CD4-positive, alpha-beta memory T cell (primary cell): Measurements from ENCODE around the gene ARHGAP6. TPM values are rescaled to one million over a fixed set of nuclear protein-coding genes. Genes with fewer than 3 reads are reported as not detected.

Experiments
- CTCF ChIA-PET: fragments of 350-600 bp; sonication (Branson Sonifier 250); formaldehyde crosslinking; loops from one replicate; lab custom pipeline; 2021; ENCODE audit warnings: inconsistent platforms; ENCODE audit not compliant: partially characterized antibody; lab: Charles Lee
- POLR2A ChIA-PET: fragments of 350-600 bp; sonication (Branson Sonifier 250); formaldehyde crosslinking; loops from one replicate; lab custom pipeline; 2021; ENCODE audit not compliant: partially characterized antibody; lab: Charles Lee
- DNase-seq, 5 donors: peaks; one replicate each; pipeline versions ENCODE4 v3.0.0 to v3.0.0-alpha.2; 2020 to 2022; ENCODE audit warnings: mixed read lengths in 1 of 5
- H3K27ac ChIP-seq: one replicate; pipeline ENCODE4 v1.7.0; 2013; ENCODE audit warnings: low read depth, low read length
- H3K27me3 ChIP-seq: 2 replicates; pipeline ENCODE4 v1.7.0; 2013; ENCODE audit warnings: mild to moderate bottlenecking, low read length, moderate library complexity; ENCODE audit not compliant: insufficient read depth
- H3K36me3 ChIP-seq: 2 replicates; pipeline ENCODE4 v1.7.0; 2013; ENCODE audit warnings: mild to moderate bottlenecking, low read length, moderate library complexity; ENCODE audit not compliant: insufficient read depth
- H3K4me1 ChIP-seq: 2 replicates; pipeline ENCODE4 v1.7.0; 2013; ENCODE audit warnings: mild to moderate bottlenecking, low read length, moderate library complexity; ENCODE audit not compliant: insufficient read depth
- H3K4me3 ChIP-seq, 2 donors: one replicate each; pipeline ENCODE4 v1.7.0; 2013; ENCODE audit warnings: low read length in 2 of 2, mild to moderate bottlenecking in 1 of 2
- H3K9me3 ChIP-seq, 2 donors: one replicate each; pipeline ENCODE4 v1.7.0; 2013; ENCODE audit warnings: low read length in 2 of 2, control low read depth in 1 of 2; ENCODE audit not compliant: control insufficient read depth in 1 of 2
- H3K27ac Mint-ChIP-seq, 7 donors: one replicate each; pipeline ENCODE4 v1.8.0; 2020 to 2021; ENCODE audit warnings: mixed read lengths in 7 of 7, mild to moderate bottlenecking in 6 of 7, inconsistent platforms in 3 of 7, moderate library complexity in 3 of 7
- H3K27me3 Mint-ChIP-seq, 2 donors: one replicate each; pipeline ENCODE4 v1.8.0; 2020 to 2021; ENCODE audit warnings: mixed read lengths in 2 of 2
- H3K36me3 Mint-ChIP-seq, 2 donors: one replicate each; pipeline ENCODE4 v1.8.0; 2020 to 2021; ENCODE audit warnings: mixed read lengths in 2 of 2, inconsistent platforms in 1 of 2, mild to moderate bottlenecking in 1 of 2
- H3K4me1 Mint-ChIP-seq, 4 donors: one replicate each; pipeline ENCODE4 v1.8.0; 2020 to 2021; ENCODE audit warnings: mixed read lengths in 4 of 4, mild to moderate bottlenecking in 1 of 4
- H3K4me3 Mint-ChIP-seq, 8 donors: one replicate each; pipeline ENCODE4 v1.8.0; 2020 to 2021; ENCODE audit warnings: mixed read lengths in 8 of 8, mild to moderate bottlenecking in 7 of 8, moderate library complexity in 6 of 8, inconsistent platforms in 3 of 8
- H3K9me3 Mint-ChIP-seq, 8 donors: one replicate each; pipeline ENCODE4 v1.8.0; 2020 to 2021; ENCODE audit warnings: mixed read lengths in 8 of 8, mild to moderate bottlenecking in 5 of 8, inconsistent platforms in 3 of 8, moderate library complexity in 1 of 8
- intact Hi-C: fragments of 100-400 bp; cut with micrococcal nuclease; formaldehyde crosslinking; loops from one replicate; pipeline ENCODE4 v1.15.1; 2023
- polyA plus RNA-seq, 2 donors: library from polyadenylated mRNA; unstranded; fragments of 300-500 nt; fragmentation: Illumina TruSeq; gene quantifications; one replicate each; pipeline ENCODE4 v1.2.3, GENCODE V29; 2021
- total RNA-seq, 2 experiments: library from RNA; stranded (reverse); gene quantifications; one replicate each; pipeline ENCODE4 v1.2.3, GENCODE V29; 2021

ARHGAP6 gene
- total and polyA plus RNA-seq, 4 experiments from 2014 or later, result not detected

GRCh38 chrX:11210415-11210801, 455.3 kb downstream of the ARHGAP6 start:
- H3K9me3 ChIP-seq, result no peaks in the 10 kb centered on the region
- no peaks in the 10 kb centered on the region for H3K4me1 ChIP-seq
- no peaks in the 10 kb centered on the region for H3K36me3 ChIP-seq
- Mint-ChIP-seq H3K9me3 (no peaks in the 10 kb centered on the region), H3K4me3 (no peak overlapping the region), H3K27ac (no peak overlapping the region), H3K27me3 (no peaks in the 10 kb centered on the region), H3K4me1 (no peaks in the 10 kb centered on the region), H3K36me3 (no peaks in the 10 kb centered on the region)
- H3K4me3 ChIP-seq, result no peak overlapping the region
- ChIA-PET CTCF (no interaction called here), POLR2A (no interaction called here)
- no peak for DNase-seq
- H3K27me3 ChIP-seq, result no peaks in the 10 kb centered on the region
- intact Hi-C loops, result no loop called here
- no peak overlapping the region for H3K27ac ChIP-seq

DNA sequence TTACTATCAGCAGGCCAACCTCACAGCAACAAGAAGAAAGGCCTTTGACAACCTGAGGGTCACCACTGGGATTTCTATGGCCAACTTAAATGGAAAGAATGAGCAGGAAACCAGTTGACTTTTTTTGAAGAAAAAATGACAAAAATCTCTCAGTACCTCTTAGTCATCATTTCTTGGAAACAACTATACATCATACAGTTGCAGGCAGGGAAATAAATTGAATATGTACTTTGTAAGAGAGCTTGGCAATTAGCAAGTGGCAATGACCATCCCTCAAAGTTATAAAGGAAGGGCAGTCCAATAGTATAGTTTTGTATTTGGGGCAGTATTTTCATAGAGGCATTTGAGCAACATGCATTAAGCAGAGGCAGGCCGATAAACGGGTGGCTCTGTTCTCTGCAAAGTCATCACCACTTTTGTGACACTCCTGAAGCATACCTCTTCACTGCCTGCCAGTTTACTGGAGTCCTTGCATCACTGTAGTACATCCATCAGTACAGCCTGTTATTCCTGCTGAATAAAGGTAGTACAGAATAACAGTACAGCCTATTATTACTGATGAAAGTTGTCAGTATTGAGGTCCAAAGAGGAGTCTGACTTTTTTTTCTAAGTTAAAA, 455.8 kb downstream of the ARHGAP6 start:
- Histone ChIP-seq H3K4me1 (no peaks in the 10 kb centered on the region), H3K4me3 (no peak overlapping the region), H3K9me3 (no peaks in the 10 kb centered on the region), H3K36me3 (no peaks in the 10 kb centered on the region), H3K27me3 (no peaks in the 10 kb centered on the region), H3K27ac (no peak overlapping the region)
- no peak overlapping the region for H3K4me3 Mint-ChIP-seq
- H3K27me3 Mint-ChIP-seq, result no peaks in the 10 kb centered on the region
- intact Hi-C loops, result no loop called here
- H3K4me1 Mint-ChIP-seq, result no peaks in the 10 kb centered on the region
- ChIA-PET CTCF (no interaction called here), POLR2A (no interaction called here)
- DNase-seq, result no peak
- H3K9me3 Mint-ChIP-seq, result no peaks in the 10 kb centered on the region
- no peaks in the 10 kb centered on the region for H3K36me3 Mint-ChIP-seq
- no peak overlapping the region for H3K27ac Mint-ChIP-seq

DNA sequence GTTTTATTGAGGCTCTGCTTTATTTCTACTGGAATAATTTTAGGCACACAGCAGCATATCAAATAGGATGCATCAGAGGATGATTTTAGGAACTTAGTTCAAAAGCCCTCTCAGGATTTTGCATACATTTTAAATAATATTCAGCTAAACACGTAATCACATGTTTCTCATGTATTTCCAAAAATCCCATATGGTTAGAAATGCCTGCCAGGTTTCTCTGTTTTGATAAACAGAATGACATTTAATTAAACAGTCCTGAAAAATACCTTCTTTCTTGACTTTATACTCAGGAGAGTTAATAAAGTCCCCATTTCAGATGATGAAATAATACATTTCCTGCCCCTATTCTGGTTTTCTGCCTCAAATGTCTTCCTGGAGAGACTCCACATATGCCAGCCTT, 459.0 kb downstream of the ARHGAP6 start:
- intact Hi-C loops, result no loop called here

GRCh38 chrX:11205796-11206195, 459.9 kb downstream of the ARHGAP6 start:
- Histone ChIP-seq H3K9me3 (no peaks in the 10 kb centered on the region), H3K36me3 (no peaks in the 10 kb centered on the region), H3K4me3 (no peak overlapping the region), H3K27me3 (no peaks in the 10 kb centered on the region), H3K27ac (no peak overlapping the region), H3K4me1 (no peaks in the 10 kb centered on the region)
- Mint-ChIP-seq H3K27ac (no peak overlapping the region), H3K4me1 (no peaks in the 10 kb centered on the region), H3K9me3 (no peaks in the 10 kb centered on the region), H3K4me3 (no peak overlapping the region), H3K27me3 (peaks cover 0 to 1% of the 10 kb centered on the region in 2 donors), H3K36me3 (no peaks in the 10 kb centered on the region)
- POLR2A ChIA-PET, result no interaction called here
- CTCF ChIA-PET, result no interaction called here
- no peak for DNase-seq
- intact Hi-C loops, result no loop called here

More for the DNA sequence above, 459.0 kb downstream of the ARHGAP6 start:
- no peak overlapping the region for H3K4me3 ChIP-seq
- peaks cover 0 to 1% of the 10 kb centered on the region in 2 donors for H3K27me3 Mint-ChIP-seq
- H3K27me3 ChIP-seq, result no peaks in the 10 kb centered on the region
- no peak for DNase-seq
- H3K27ac Mint-ChIP-seq, result no peak overlapping the region
- H3K4me1 Mint-ChIP-seq, result no peaks in the 10 kb centered on the region
- no peaks in the 10 kb centered on the region for H3K36me3 ChIP-seq
- H3K9me3 Mint-ChIP-seq, result no peaks in the 10 kb centered on the region
- H3K27ac ChIP-seq, result no peak overlapping the region
- ChIA-PET CTCF (no interaction called here), POLR2A (no interaction called here)
- H3K36me3 Mint-ChIP-seq, result no peaks in the 10 kb centered on the region
- H3K4me3 Mint-ChIP-seq, result no peak overlapping the region
- H3K9me3 ChIP-seq, result no peaks in the 10 kb centered on the region
- H3K4me1 ChIP-seq, result no peaks in the 10 kb centered on the region

DNA sequence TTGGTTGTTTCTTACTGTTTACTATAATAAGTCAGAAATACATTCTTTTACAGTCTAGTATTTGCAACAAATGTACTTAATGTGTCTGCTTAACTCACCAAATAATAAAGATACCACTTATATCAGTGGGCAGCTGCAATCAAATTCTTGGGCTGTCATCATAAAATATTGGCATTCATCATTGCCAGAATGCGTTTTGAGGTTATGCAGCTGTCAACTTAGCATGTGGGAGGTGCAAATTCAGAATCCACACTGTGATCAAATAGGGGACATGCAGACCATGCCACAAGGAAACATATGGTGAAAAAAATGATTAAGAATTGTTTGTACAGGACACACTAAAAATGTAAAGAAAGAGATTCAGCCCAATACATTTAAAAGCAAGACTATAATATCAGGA, 468.0 kb downstream of the ARHGAP6 start:
- intact Hi-C loops, result no loop called here
- H3K9me3 ChIP-seq, result no peaks in the 10 kb centered on the region
- POLR2A ChIA-PET, result no interaction called here
- H3K27ac Mint-ChIP-seq, result no peak overlapping the region
- H3K27me3 Mint-ChIP-seq, result no peaks in the 10 kb centered on the region
- CTCF ChIA-PET, result no interaction called here
- H3K27ac ChIP-seq, result no peak overlapping the region
- H3K9me3 Mint-ChIP-seq, result no peaks in the 10 kb centered on the region
- H3K27me3 ChIP-seq, result no peaks in the 10 kb centered on the region
- no peak for DNase-seq
- no peak overlapping the region for H3K4me3 Mint-ChIP-seq
- H3K4me3 ChIP-seq, result no peak overlapping the region
- H3K36me3 ChIP-seq, result no peaks in the 10 kb centered on the region
- H3K4me1 Mint-ChIP-seq, result no peaks in the 10 kb centered on the region
- H3K4me1 ChIP-seq, result no peaks in the 10 kb centered on the region
- no peaks in the 10 kb centered on the region for H3K36me3 Mint-ChIP-seq

DNA sequence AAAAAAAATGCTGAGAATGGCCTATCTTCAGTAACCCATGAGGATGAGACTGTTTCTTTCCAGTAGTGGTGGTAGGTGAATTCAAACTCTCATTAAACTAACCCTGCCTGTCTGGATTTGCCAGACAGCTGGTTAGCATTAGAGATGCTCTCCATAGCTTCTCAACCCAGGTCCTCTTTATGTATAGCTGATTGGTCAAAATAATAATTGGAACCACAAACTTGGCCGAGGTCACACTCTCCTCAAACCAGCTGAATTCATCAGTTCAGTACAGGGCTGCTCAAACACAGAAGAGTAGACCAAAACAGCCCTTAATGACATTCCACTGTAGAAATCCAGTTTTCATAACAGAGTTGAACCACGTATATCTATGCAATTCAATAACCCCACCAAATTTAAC, 469.2 kb downstream of the ARHGAP6 start:
- DNase-seq, result no peak
- Mint-ChIP-seq H3K4me1 (no peaks in the 10 kb centered on the region), H3K9me3 (no peaks in the 10 kb centered on the region), H3K4me3 (no peak overlapping the region), H3K36me3 (no peaks in the 10 kb centered on the region), H3K27ac (no peak overlapping the region), H3K27me3 (no peaks in the 10 kb centered on the region)
- H3K27me3 ChIP-seq, result no peaks in the 10 kb centered on the region
- POLR2A ChIA-PET, result no interaction called here
- H3K9me3 ChIP-seq, result no peaks in the 10 kb centered on the region
- intact Hi-C loops, result no loop called here
- H3K27ac ChIP-seq, result no peak overlapping the region
- CTCF ChIA-PET, result no interaction called here
- no peaks in the 10 kb centered on the region for H3K36me3 ChIP-seq
- H3K4me1 ChIP-seq, result no peaks in the 10 kb centered on the region
- H3K4me3 ChIP-seq, result no peak overlapping the region

GRCh38 chrX:11193035-11193469, 472.7 kb downstream of the ARHGAP6 start:
- POLR2A ChIA-PET, result no interaction called here
- no peak overlapping the region for H3K4me3 Mint-ChIP-seq
- Histone ChIP-seq H3K36me3 (no peaks in the 10 kb centered on the region), H3K4me1 (no peaks in the 10 kb centered on the region), H3K27me3 (no peaks in the 10 kb centered on the region), H3K9me3 (no peaks in the 10 kb centered on the region), H3K4me3 (no peak overlapping the region), H3K27ac (no peak overlapping the region)
- intact Hi-C loops, result no loop called here
- no peak for DNase-seq
- no peaks in the 10 kb centered on the region for H3K27me3 Mint-ChIP-seq
- no peaks in the 10 kb centered on the region for H3K9me3 Mint-ChIP-seq
- H3K36me3 Mint-ChIP-seq, result no peaks in the 10 kb centered on the region
- no peak overlapping the region for H3K27ac Mint-ChIP-seq
- H3K4me1 Mint-ChIP-seq, result no peaks in the 10 kb centered on the region
- CTCF ChIA-PET, result no interaction called here
